RWPE1 (cell line): Measurements from ENCODE around the gene NUB1.

ENCODE experiments used
- CTCF ChIA-PET: fragments of 350-600 bp; sonication (Branson Sonifier 250); formaldehyde crosslinking; extraction: SDS; loops from one replicate; lab custom pipeline; 2021; lab: Yijun Ruan, JAX
- POLR2A ChIA-PET: fragments of 400-600 bp; formaldehyde crosslinking; extraction: SDS; loops from one replicate; lab custom pipeline; 2020; ENCODE audit warnings: antibody characterized with exemption; ENCODE audit not compliant: low non-redundant PET; lab: Yijun Ruan, JAX
- DNase-seq: peaks from one replicate; pipeline ENCODE4 v3.0.0; 2012; ENCODE audit warnings: low spot score
- H3K27ac ChIP-seq: fragments of 450-650 bp; 2 replicates; pipeline ENCODE4 v1.5.1; 2017
- CTCF ChIP-seq: fragments of 450-650 bp; conservative IDR thresholded peaks from 2 replicates; pipeline ENCODE4 v1.5.1; 2017; ENCODE audit warnings: low read depth, mild to moderate bottlenecking

NUB1 gene

GRCh38 chr7:151411551-151411950, 69.9 kb downstream of the NUB1 start:
- ChIA-PET POLR2A (no interaction called here), CTCF (no interaction called here)
- no peak for DNase-seq
- no peak overlapping the region for H3K27ac ChIP-seq
- TF ChIP-seq CTCF: no peak

- ChIA-PET POLR2A (no interaction called here), CTCF (no interaction called here)
- no peak for TF ChIP-seq CTCF
- H3K27ac ChIP-seq: no peak overlapping the region
- no peak for DNase-seq
Observed at GRCh38 chr7:151412318-151412717, 70.7 kb downstream of the NUB1 start.

- DNase-seq: no peak
- ChIA-PET POLR2A (no interaction called here), CTCF (no interaction called here)
- no peak for TF ChIP-seq CTCF
- no peak overlapping the region for H3K27ac ChIP-seq
Observed at GRCh38 chr7:151413241-151413640, 71.6 kb downstream of the NUB1 start.

GRCh38 chr7:151415375-151416105, 73.9 kb downstream of the NUB1 start:
- POLR2A ChIA-PET: no interaction called here
- CTCF ChIA-PET: interaction anchor here (0.6 kb wide), 1 partner anchor 25 kb away, joined by 4 read pairs; no protein-coding TSS in a partner anchor
- TF ChIP-seq CTCF: no peak
- peak overlapping the region; percentile 66 for H3K27ac ChIP-seq
- peak; percentile 44 for DNase-seq

- CTCF ChIA-PET: no interaction called here
- TF ChIP-seq CTCF: no peak
- H3K27ac ChIP-seq: peak overlapping the region; percentile 66
- POLR2A ChIA-PET: no interaction called here
- no peak for DNase-seq
Observed at GRCh38 chr7:151416112-151416940, 74.7 kb downstream of the NUB1 start.

- no peak for DNase-seq
- H3K27ac ChIP-seq: no peak overlapping the region
- POLR2A ChIA-PET: no interaction called here
- TF ChIP-seq CTCF: no peak
- CTCF ChIA-PET: no interaction called here
Observed at GRCh38 chr7:151416941-151417315, 75.3 kb downstream of the NUB1 start.
